ENCODE data around the gene PCDHGA4. TPM values are rescaled to one million over a fixed set of nuclear protein-coding genes. Genes with fewer than 3 reads are reported as not detected.

The PCDHGA4 gene
- total RNA-seq, 1 experiment from 2014 or later: 2.6 TPM

- Mint-ChIP-seq H3K4me3 (peak overlapping the region in 1 of 2 experiments; percentile 10; a peak in 1 of 5 replicates), H3K27ac (no peak overlapping the region), H3K36me3 (ENCODE audit: insufficient read depth in 1 of 3, low read depth in 3 of 3) (peaks cover 46 to 65% (median 60%) of the 10 kb centered on the region in 3 experiments), H3K4me1 (peaks cover 7 to 15% of the 10 kb centered on the region in 2 experiments; a peak in 3 of 4 replicates), H3K27me3 (ENCODE audit: low read depth) (peaks cover 7% of the 10 kb centered on the region), H3K9me3 (peaks cover 67 to 74% of the 10 kb centered on the region in 2 experiments)
- H2BK15ac ChIP-seq (ENCODE audit: low read depth, low read length): no peak overlapping the region
- H3K23ac ChIP-seq (ENCODE audit: insufficient read length, low read depth, low read length): no peak overlapping the region
- no peaks in the 10 kb centered on the region for H3K27me3 ChIP-seq (ENCODE audit: insufficient read depth, low read length)
- H2BK12ac ChIP-seq (ENCODE audit: insufficient read length, low read depth, low read length): no peak overlapping the region
- no peaks in the 10 kb centered on the region for H3K79me2 ChIP-seq (ENCODE audit: insufficient read depth, low read length)
- no peak overlapping the region for H3K9ac ChIP-seq (ENCODE audit: extremely low read depth, insufficient read length, low read length)
- no peaks in the 10 kb centered on the region for H4K20me1 ChIP-seq (ENCODE audit: control insufficient read depth, insufficient read depth, insufficient read length)
- no peak overlapping the region for H4K5ac ChIP-seq (ENCODE audit: insufficient read length, low read depth, low read length)
- no peaks in the 10 kb centered on the region for H3K79me1 ChIP-seq (ENCODE audit: insufficient read depth, low read depth, low read length, poor library complexity, severe bottlenecking)
- H4K8ac ChIP-seq (replicated peaks; ENCODE audit: insufficient read length, low read depth, low read length): no peak overlapping the region
- H3K56ac ChIP-seq (ENCODE audit: insufficient read length, low read depth, low read length): no peak overlapping the region
- H2AK5ac ChIP-seq (ENCODE audit: insufficient read length, low read length): no peak overlapping the region
- H3K9me3 ChIP-seq (ENCODE audit: control insufficient read depth, low read depth, low read length): peaks cover 22% of the 10 kb centered on the region
- H2BK5ac ChIP-seq (ENCODE audit: insufficient read length, low read length): no peak overlapping the region
- no peak overlapping the region for H3K4me2 ChIP-seq (ENCODE audit: insufficient read depth, insufficient read length, low read length)
- no peak for TF ChIP-seq CTCF (conservative IDR thresholded peaks at IDR 0.05)
- H3K4me1 ChIP-seq (ENCODE audit: insufficient read depth, low read length): no peaks in the 10 kb centered on the region
- H2BK120ac ChIP-seq (ENCODE audit: low read depth, low read length, poor library complexity, severe bottlenecking): no peak overlapping the region
- no peak overlapping the region for H3K27ac ChIP-seq (ENCODE audit: insufficient read length, low read depth, low read length)
- no peak overlapping the region for H3T11ph ChIP-seq (ENCODE audit: low read length)
- no peak overlapping the region for H3K18ac ChIP-seq (ENCODE audit: insufficient read length, low read depth, low read length)
- H2BK20ac ChIP-seq (ENCODE audit: low read depth, low read length, poor library complexity, severe bottlenecking): no peak overlapping the region
- no peak overlapping the region for H2AFZ ChIP-seq (ENCODE audit: low read length)
- no peak for DNase-seq
- H3K14ac ChIP-seq (ENCODE audit: insufficient read depth, low read length): no peak overlapping the region
- no peak overlapping the region for H3K4ac ChIP-seq (ENCODE audit: low read depth, low read length)
- no peaks in the 10 kb centered on the region for H3K23me2 ChIP-seq (ENCODE audit: insufficient read length, low read depth, low read length, poor library complexity, severe bottlenecking)
- H4K91ac ChIP-seq (ENCODE audit: insufficient read length, low read depth, low read length): no peak overlapping the region
Measured at GRCh38 chr5:141362719-141363118, 7.9 kb downstream of the PCDHGA4 start.

Measured in H9 (cell line).